Smooth muscle cell (in vitro differentiated cells): ENCODE results near the gene RALGAPA2. TPM values are rescaled to one million over a fixed set of nuclear protein-coding genes. Genes with fewer than 3 reads are reported as not detected.

Source experiments
- DNase-seq: peaks from one replicate; lab custom pipeline; 2025; ENCODE audit not compliant: unreplicated experiment; lab: John Stamatoyannopoulos, UW
- H2AFZ ChIP-seq: fragments of 200-600 bp; sonication (generic); 2 replicates; pipeline ENCODE4 v1.6.0; 2016; ENCODE audit warnings: antibody characterized with exemption, low read depth, mild to moderate bottlenecking
- H3F3A ChIP-seq: fragments of 200-600 bp; sonication (generic); 2 replicates; pipeline ENCODE4 v1.6.0; 2017; ENCODE audit warnings: antibody characterized with exemption, low read depth
- H3K27ac ChIP-seq: fragments of 200-600 bp; sonication (generic); 2 replicates; pipeline ENCODE4 v1.5.1; 2016; ENCODE audit warnings: low read depth, mild to moderate bottlenecking
- H3K27me3 ChIP-seq: fragments of 200-600 bp; sonication (generic); 2 replicates; pipeline ENCODE4 v1.6.1; 2016; ENCODE audit warnings: low read depth, mild to moderate bottlenecking
- H3K36me3 ChIP-seq: fragments of 200-600 bp; sonication (generic); 2 replicates; pipeline ENCODE4 v1.5.1; 2016; ENCODE audit warnings: low read depth
- H3K4me1 ChIP-seq: fragments of 200-600 bp; sonication (generic); 2 replicates; pipeline ENCODE4 v1.5.1; 2016; ENCODE audit warnings: low read depth
- H3K4me2 ChIP-seq: fragments of 200-600 bp; sonication (generic); 2 replicates; pipeline ENCODE4 v1.6.0; 2016; ENCODE audit warnings: mild to moderate bottlenecking
- H3K4me3 ChIP-seq: fragments of 200-600 bp; sonication (generic); 2 replicates; pipeline ENCODE4 v1.5.1; 2016; ENCODE audit warnings: mild to moderate bottlenecking
- H3K79me2 ChIP-seq: fragments of 200-600 bp; sonication (generic); 2 replicates; pipeline ENCODE4 v1.6.0; 2016; ENCODE audit warnings: low read depth, mild to moderate bottlenecking
- H3K9ac ChIP-seq: fragments of 200-600 bp; sonication (generic); 2 replicates; pipeline ENCODE4 v1.6.0; 2016; ENCODE audit warnings: low read depth
- H3K9me3 ChIP-seq: fragments of 200-600 bp; sonication (generic); replicated peaks from 2 replicates; pipeline ENCODE4 v1.5.1; 2016; ENCODE audit warnings: low read depth
- H4K20me1 ChIP-seq: fragments of 200-600 bp; sonication (generic); 2 replicates; pipeline ENCODE4 v1.6.0; 2016; ENCODE audit warnings: low read depth
- WGBS: methylation state at CpG from one replicate; pipeline ENCODE4 v1.1.7; 2016; ENCODE audit warnings: low lambda C conversion rate; 5-methylcytosine and 5-hydroxymethylcytosine counted together
- polyA plus RNA-seq: library from polyadenylated mRNA; unstranded; fragments of >200 nt; fragmentation: Nextera tagmentation; extraction: Ambion mirVana; gene quantifications from 2 replicates; pipeline ENCODE4 v1.2.1, GENCODE V29; 2016
- total RNA-seq: library from RNA; depleted of rRNA; stranded (reverse); fragments of >200 nt; gene quantifications from 2 replicates; pipeline ENCODE4 v1.2.3, GENCODE V29; 2014
- TF ChIP-seq, protein P1 (sequence below): fragments of 200-600 bp; sonication (generic); IDR thresholded peaks from 2 replicates; pipeline ENCODE4 v1.5.1; 2017; ENCODE audit warnings: borderline replicate concordance, mild to moderate bottlenecking, antibody characterized with exemption; ENCODE audit not compliant: insufficient read depth, poor library complexity, severe bottlenecking

Gene RALGAPA2
- total and polyA plus RNA-seq, 2 experiments from 2014 or later, result 3.5 to 6.2 TPM

DNA sequence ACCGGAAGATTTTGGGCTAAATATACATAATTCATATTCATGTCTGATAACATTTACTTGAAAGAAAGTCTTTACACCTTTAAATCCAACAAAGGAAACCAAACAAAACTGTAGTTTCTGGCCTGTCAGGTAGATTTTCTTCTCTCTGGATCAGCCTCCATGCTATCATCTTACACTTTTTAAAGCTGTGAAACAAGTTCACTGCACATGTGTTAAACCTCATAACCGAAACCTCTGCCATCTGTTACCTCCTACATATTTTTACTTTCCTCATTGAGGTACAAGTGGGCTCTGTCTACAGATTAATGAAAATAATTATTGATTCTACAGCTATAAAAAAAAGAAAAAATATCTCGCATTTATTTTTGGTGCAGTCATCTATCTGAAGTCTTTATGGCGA, 149.9 kb downstream of the RALGAPA2 start:
- no peak overlapping the region for H2AFZ ChIP-seq
- no peak overlapping the region for H3K9ac ChIP-seq
- H3K79me2 ChIP-seq, result no peaks in the 10 kb centered on the region
- WGBS, result 96% methylated on average over 4 of the region's 4 CpGs
- DNase-seq, result no peak
- no peak overlapping the region for H3K4me2 ChIP-seq
- H3K27ac ChIP-seq, result no peak overlapping the region
- no peaks in the 10 kb centered on the region for H4K20me1 ChIP-seq
- H3F3A ChIP-seq, result no peaks in the 10 kb centered on the region
- no peaks in the 10 kb centered on the region for H3K9me3 ChIP-seq
- no peaks in the 10 kb centered on the region for H3K36me3 ChIP-seq
- H3K27me3 ChIP-seq, result no peaks in the 10 kb centered on the region
- TF ChIP-seq, protein P1, sequence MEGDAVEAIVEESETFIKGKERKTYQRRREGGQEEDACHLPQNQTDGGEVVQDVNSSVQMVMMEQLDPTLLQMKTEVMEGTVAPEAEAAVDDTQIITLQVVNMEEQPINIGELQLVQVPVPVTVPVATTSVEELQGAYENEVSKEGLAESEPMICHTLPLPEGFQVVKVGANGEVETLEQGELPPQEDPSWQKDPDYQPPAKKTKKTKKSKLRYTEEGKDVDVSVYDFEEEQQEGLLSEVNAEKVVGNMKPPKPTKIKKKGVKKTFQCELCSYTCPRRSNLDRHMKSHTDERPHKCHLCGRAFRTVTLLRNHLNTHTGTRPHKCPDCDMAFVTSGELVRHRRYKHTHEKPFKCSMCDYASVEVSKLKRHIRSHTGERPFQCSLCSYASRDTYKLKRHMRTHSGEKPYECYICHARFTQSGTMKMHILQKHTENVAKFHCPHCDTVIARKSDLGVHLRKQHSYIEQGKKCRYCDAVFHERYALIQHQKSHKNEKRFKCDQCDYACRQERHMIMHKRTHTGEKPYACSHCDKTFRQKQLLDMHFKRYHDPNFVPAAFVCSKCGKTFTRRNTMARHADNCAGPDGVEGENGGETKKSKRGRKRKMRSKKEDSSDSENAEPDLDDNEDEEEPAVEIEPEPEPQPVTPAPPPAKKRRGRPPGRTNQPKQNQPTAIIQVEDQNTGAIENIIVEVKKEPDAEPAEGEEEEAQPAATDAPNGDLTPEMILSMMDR, result no peak
- no peak overlapping the region for H3K4me3 ChIP-seq
- no peaks in the 10 kb centered on the region for H3K4me1 ChIP-seq

DNA sequence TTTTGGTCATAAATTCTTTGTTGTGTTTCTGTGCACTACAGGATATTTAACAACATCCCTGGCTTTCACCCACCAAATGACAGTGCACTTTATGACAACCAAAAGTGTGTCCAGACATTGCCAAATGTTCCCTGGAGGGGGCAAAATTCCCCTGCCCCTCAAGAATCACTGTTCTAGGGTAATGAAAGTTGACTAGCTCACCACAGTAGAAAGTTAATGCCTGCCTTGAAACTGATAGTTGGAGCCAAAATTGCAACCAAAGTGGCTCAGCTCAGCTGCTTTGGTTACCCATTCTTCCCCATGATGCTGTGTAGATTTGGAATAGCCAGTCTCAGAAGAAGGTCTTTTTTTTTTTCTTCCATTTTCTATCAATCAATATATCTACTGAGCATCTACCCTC, 150.6 kb downstream of the RALGAPA2 start:
- H3K4me3 ChIP-seq, result no peak overlapping the region
- no peaks in the 10 kb centered on the region for H3K27me3 ChIP-seq
- H3K36me3 ChIP-seq, result no peaks in the 10 kb centered on the region
- TF ChIP-seq, protein P1, result no peak
- H3K9me3 ChIP-seq, result no peaks in the 10 kb centered on the region
- no peak overlapping the region for H3K4me2 ChIP-seq
- no peak overlapping the region for H3K27ac ChIP-seq
- no peak for DNase-seq
- H2AFZ ChIP-seq, result no peak overlapping the region
- H4K20me1 ChIP-seq, result no peaks in the 10 kb centered on the region
- H3F3A ChIP-seq, result no peaks in the 10 kb centered on the region
- H3K9ac ChIP-seq, result no peak overlapping the region
- H3K4me1 ChIP-seq, result no peaks in the 10 kb centered on the region
- no peaks in the 10 kb centered on the region for H3K79me2 ChIP-seq

DNA sequence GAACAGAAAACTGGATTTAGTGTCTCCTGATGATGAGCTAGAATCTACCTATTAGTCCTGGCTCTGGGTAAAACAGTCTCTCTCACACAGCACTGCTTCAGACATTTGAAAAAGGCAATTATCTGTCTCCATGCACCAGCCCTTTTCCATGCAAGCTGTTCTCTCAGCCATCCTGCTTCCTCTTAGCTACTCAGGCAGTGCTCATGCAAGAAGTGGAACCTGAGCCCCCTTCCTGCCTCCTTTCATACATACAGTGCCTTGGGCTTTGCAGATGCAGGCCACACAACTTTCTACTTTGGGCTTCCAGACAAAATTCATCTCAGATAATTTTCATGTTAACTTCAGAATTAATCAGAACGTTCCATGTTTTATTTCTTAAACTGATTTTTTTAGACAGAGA, 151.3 kb downstream of the RALGAPA2 start:
- H2AFZ ChIP-seq, result no peak overlapping the region
- H3K4me1 ChIP-seq, result no peaks in the 10 kb centered on the region
- no peak for DNase-seq
- WGBS, result 97% methylated on average over 1 of the region's 1 CpG
- no peaks in the 10 kb centered on the region for H3K27me3 ChIP-seq
- H3F3A ChIP-seq, result no peaks in the 10 kb centered on the region
- H4K20me1 ChIP-seq, result no peaks in the 10 kb centered on the region
- no peaks in the 10 kb centered on the region for H3K9me3 ChIP-seq
- no peaks in the 10 kb centered on the region for H3K36me3 ChIP-seq
- no peaks in the 10 kb centered on the region for H3K79me2 ChIP-seq
- no peak overlapping the region for H3K4me3 ChIP-seq
- H3K27ac ChIP-seq, result no peak overlapping the region
- TF ChIP-seq, protein P1, result no peak
- no peak overlapping the region for H3K9ac ChIP-seq
- no peak overlapping the region for H3K4me2 ChIP-seq

DNA sequence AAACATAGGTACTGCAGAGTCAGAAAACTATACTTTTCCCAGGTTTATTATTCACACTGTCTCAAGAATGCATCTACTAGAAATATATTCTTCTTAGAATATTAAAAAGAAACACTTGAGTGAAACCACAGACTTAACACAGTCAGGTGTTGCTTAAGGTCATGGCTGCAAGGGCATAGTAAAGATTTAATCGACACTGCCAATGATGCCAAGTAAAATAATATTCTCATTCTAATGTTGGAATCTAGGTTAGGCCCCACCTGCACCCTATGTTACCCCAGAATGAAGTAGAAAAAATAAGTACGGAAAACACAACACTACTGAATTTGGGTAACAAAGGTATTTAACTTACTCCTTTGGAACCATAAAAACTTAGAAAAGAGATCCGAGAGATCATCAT, 155.0 kb downstream of the RALGAPA2 start:
- Histone ChIP-seq H3K36me3 (no peaks in the 10 kb centered on the region), H3K4me1 (no peaks in the 10 kb centered on the region), H3K9ac (no peak overlapping the region), H3K9me3 (no peaks in the 10 kb centered on the region), H3K27me3 (no peaks in the 10 kb centered on the region), H3F3A (no peaks in the 10 kb centered on the region), H3K4me2 (no peak overlapping the region), H3K4me3 (no peak overlapping the region), H2AFZ (no peak overlapping the region), H3K79me2 (no peaks in the 10 kb centered on the region), H3K27ac (no peak overlapping the region), H4K20me1 (no peaks in the 10 kb centered on the region)
- no peak for DNase-seq
- WGBS, result 95% methylated on average over 3 of the region's 3 CpGs
- TF ChIP-seq, protein P1, result no peak
